SU-DHL-6 (cell line): ENCODE results near the gene GMFB.
A peak's percentile ranks its signal among the peaks of the same experiment; 100 is the strongest.

Experiments
- H2AFZ ChIP-seq: fragments of 200-600 bp; sonication (generic); 2 replicates; pipeline ENCODE4 v1.6.1; 2014; ENCODE audit warnings: low read depth, mild to moderate bottlenecking, moderate library complexity, mixed read lengths, antibody characterized with exemption, low read length; ENCODE audit not compliant: severe bottlenecking
- H3F3A ChIP-seq: fragments of 200-600 bp; shearing (Covaris generic); 2 replicates; pipeline ENCODE4 v1.6.0; 2016; ENCODE audit warnings: antibody characterized with exemption, mild to moderate bottlenecking; ENCODE audit not compliant: insufficient read depth
- H3K27ac ChIP-seq: fragments of 200-600 bp; sonication (generic); 2 replicates; pipeline ENCODE4 v1.5.1; 2016; ENCODE audit warnings: low read depth, mild to moderate bottlenecking, low read length, moderate library complexity, mixed read lengths
- H3K27me3 ChIP-seq: fragments of 200-600 bp; sonication (generic), shearing (Covaris generic); 2 replicates; pipeline ENCODE4 v1.6.0; 2014; ENCODE audit warnings: mild to moderate bottlenecking, low read length
- H3K36me3 ChIP-seq: fragments of 200-600 bp; sonication (generic); 2 replicates; pipeline ENCODE4 v1.6.1; 2014; ENCODE audit warnings: mild to moderate bottlenecking, low read length, mixed read lengths
- H3K4me2 ChIP-seq: fragments of 300-600, 200-600 bp; shearing (Covaris generic), sonication (generic); 2 replicates; pipeline ENCODE4 v1.6.0; 2014; ENCODE audit warnings: low read length, low read depth, mild to moderate bottlenecking; ENCODE audit not compliant: poor library complexity, severe bottlenecking
- H3K4me3 ChIP-seq: fragments of 200-600 bp; sonication (generic); 2 replicates; pipeline ENCODE4 v1.5.1; 2014; ENCODE audit warnings: antibody characterized with exemption, low read length, mild to moderate bottlenecking, mixed read lengths; ENCODE audit not compliant: insufficient read depth, poor library complexity, severe bottlenecking
- H3K79me2 ChIP-seq: fragments of 200-600 bp; sonication (generic); 2 replicates; pipeline ENCODE4 v1.6.1; 2014; ENCODE audit warnings: mild to moderate bottlenecking, low read length, moderate library complexity; ENCODE audit not compliant: insufficient read depth
- H3K9ac ChIP-seq: fragments of 200-600 bp; sonication (generic); 2 replicates; pipeline ENCODE4 v1.7.0; 2014; ENCODE audit warnings: mild to moderate bottlenecking, low read length
- H3K9me2 ChIP-seq: fragments of 200-600 bp; sonication (generic); replicated peaks from 2 replicates; pipeline ENCODE4 v1.6.1; 2014; ENCODE audit warnings: low read length; ENCODE audit not compliant: insufficient read depth
- H3K9me3 ChIP-seq: fragments of 200-600 bp; sonication (generic); 2 replicates; pipeline ENCODE4 v1.6.1; 2014; ENCODE audit warnings: low read length, mixed read lengths; ENCODE audit not compliant: insufficient read depth
- H4K20me1 ChIP-seq: fragments of 200-600 bp; sonication (generic); 2 replicates; pipeline ENCODE4 v1.6.1; 2014; ENCODE audit warnings: low read depth, mild to moderate bottlenecking, antibody characterized with exemption, low read length, moderate library complexity, mixed read lengths
- EZH2phosphoT487 ChIP-seq: fragments of 200-600 bp; sonication (generic), shearing (Covaris generic); conservative IDR thresholded peaks from 2 replicates; pipeline ENCODE4 v1.6.1; 2018; ENCODE audit warnings: mild to moderate bottlenecking, antibody characterized with exemption, low read length, moderate library complexity, mixed read lengths
- TF ChIP-seq, protein P1 (sequence below): fragments of 200-600 bp; sonication (generic); IDR thresholded peaks from one replicate; pipeline ENCODE4 v1.5.1; 2017; ENCODE audit warnings: antibody characterized with exemption, mild to moderate bottlenecking, low read length, moderate library complexity; ENCODE audit not compliant: insufficient read depth, poor library complexity, severe bottlenecking

GMFB gene

DNA sequence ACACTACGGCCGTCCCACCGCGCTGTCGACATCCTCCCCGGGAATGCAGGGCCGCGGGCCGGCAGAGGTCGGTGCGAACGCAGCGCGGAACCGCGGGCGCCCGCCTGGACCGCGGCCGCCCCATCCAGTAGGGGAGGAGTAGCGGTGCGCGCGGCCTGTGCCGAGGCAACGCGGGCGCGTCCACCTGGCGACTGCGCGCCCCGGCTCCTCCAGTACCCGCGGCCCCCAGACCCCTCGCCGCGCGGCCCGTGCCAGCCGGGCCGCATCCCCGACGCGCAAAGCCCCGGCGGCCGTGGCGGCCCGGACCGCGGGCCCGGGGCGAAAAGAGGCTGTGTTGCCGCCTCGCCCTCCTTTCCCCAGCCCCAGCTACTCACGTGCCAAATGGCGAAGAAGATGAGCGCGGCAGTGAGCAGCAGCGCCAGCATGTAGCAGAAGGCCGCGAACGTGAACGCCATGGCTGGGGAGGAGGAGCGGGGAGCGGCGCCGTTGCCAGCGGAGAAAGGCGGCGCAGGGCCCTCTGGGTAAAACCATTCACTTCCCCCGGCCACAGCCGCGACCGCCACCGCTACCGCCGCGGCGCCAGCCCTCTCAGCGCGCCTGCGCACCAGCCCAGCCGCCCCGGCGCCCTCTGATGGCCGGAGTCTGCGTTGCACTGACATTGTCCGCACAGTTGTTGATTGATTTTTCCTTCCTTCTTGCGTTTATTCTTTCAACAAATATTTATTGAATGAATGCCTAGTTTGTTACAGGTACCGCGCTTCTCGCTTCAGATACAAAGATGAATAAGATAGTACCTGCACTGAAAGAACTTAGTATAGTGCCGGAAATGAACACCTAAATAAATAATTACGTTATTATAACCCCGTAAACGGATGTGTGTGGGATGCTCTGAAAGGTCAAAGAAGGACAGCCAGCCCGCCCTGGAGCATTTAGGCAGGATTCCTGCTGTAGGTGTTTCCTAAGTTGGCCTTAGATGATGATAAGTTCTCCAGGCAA, 47.6 kb downstream of the GMFB start, which contains the start of gene CNIH1:
Gene CNIH1, minus strand, starts transcription at position 502 of the 996 bp plus-strand sequence. Its CDS starts 47 bp downstream, at position 455.
- Histone ChIP-seq H3K27ac (peak within 1 kb of the TSS; percentile 79), H3K4me3 (peak within 1 kb of the TSS; percentile 77), H3K4me2 (peak within 1 kb of the TSS; percentile 78), H3K9ac (peak within 1 kb of the TSS; percentile 69), H3K9me3 (no peaks in the 10 kb centered on the region), H4K20me1 (no peaks in the 10 kb centered on the region), H3F3A (no peaks in the 10 kb centered on the region), H2AFZ (peak within 1 kb of the TSS; percentile 98), H3K9me2 (no peaks in the 10 kb centered on the region), H3K27me3 (no peaks in the 10 kb centered on the region), H3K36me3 (no peaks in the 10 kb centered on the region), H3K79me2 (peaks cover 46% of the 10 kb centered on the region)
- TF ChIP-seq, protein P1, sequence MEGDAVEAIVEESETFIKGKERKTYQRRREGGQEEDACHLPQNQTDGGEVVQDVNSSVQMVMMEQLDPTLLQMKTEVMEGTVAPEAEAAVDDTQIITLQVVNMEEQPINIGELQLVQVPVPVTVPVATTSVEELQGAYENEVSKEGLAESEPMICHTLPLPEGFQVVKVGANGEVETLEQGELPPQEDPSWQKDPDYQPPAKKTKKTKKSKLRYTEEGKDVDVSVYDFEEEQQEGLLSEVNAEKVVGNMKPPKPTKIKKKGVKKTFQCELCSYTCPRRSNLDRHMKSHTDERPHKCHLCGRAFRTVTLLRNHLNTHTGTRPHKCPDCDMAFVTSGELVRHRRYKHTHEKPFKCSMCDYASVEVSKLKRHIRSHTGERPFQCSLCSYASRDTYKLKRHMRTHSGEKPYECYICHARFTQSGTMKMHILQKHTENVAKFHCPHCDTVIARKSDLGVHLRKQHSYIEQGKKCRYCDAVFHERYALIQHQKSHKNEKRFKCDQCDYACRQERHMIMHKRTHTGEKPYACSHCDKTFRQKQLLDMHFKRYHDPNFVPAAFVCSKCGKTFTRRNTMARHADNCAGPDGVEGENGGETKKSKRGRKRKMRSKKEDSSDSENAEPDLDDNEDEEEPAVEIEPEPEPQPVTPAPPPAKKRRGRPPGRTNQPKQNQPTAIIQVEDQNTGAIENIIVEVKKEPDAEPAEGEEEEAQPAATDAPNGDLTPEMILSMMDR: peak; percentile 84
- no peak for TF ChIP-seq EZH2phosphoT487

DNA sequence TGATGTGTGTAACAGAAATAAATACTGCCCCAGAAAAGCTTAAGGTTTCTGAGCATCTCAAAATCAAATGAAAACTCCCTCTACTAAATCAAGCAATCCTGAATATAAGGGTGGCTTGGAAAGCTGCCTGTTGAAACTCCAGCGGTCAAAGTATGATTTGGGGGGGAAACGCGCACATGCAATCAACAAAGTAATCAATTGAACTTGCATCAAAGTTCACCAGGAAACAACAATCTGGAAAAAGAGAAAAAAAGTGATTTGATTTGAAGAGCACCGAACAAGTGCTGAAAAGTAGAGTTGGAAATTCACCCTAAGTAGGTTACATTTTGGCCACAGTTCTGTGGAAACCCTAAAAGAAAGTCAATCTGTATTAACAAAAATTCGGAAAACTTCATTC, 48.3 kb downstream of the GMFB start:
- H3K4me3 ChIP-seq: peak overlapping the region; percentile 77
- peak overlapping the region; percentile 29 for H2AFZ ChIP-seq

DNA sequence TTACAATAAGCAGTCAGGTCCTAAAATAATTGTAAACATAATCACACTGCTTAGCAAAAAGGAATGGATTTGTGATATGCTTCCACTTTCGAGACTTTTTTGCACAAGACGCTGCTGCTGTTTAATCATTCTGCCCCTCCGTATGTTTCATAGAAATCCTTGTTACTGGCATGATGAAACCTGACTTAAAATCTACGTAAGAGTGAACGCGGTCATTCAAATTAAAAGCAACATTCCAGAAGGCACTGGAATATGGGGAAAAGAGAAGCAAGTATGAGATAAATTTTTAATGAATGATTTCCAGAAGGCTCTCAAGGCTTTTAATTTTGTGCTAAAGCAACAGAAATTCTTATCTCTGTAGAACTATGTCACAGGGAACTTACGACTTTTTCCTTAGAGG, 48.7 kb downstream of the GMFB start:
- H3F3A ChIP-seq: no peaks in the 10 kb centered on the region
- peaks cover 58% of the 10 kb centered on the region for H3K79me2 ChIP-seq
- peak overlapping the region; percentile 79; the same call in 1 of the 2 replicates for H3K27ac ChIP-seq
- H3K4me2 ChIP-seq: peak overlapping the region; percentile 71
- peak overlapping the region; percentile 69 for H3K9ac ChIP-seq
- H4K20me1 ChIP-seq: no peaks in the 10 kb centered on the region; the same call in 1 of the 2 replicates
- no peaks in the 10 kb centered on the region for H3K27me3 ChIP-seq
- TF ChIP-seq EZH2phosphoT487: no peak
- TF ChIP-seq, protein P1: no peak
- no peaks in the 10 kb centered on the region for H3K9me3 ChIP-seq
- H3K36me3 ChIP-seq: 0 out of 2 replicates have a peak, but pooled peaks cover 3% of the 10 kb centered on the region
- H2AFZ ChIP-seq: no peak overlapping the region
- no peaks in the 10 kb centered on the region for H3K9me2 ChIP-seq
- H3K4me3 ChIP-seq: peak overlapping the region; percentile 77

More for the DNA sequence above, 48.3 kb downstream of the GMFB start:
- Histone ChIP-seq H3F3A (no peaks in the 10 kb centered on the region), H3K36me3 (0 out of 2 replicates have a peak, but pooled peaks cover 3% of the 10 kb centered on the region), H3K9ac (peak overlapping the region; percentile 69), H3K27me3 (no peaks in the 10 kb centered on the region), H3K9me3 (no peaks in the 10 kb centered on the region), H3K4me2 (peak overlapping the region; percentile 71), H4K20me1 (no peaks in the 10 kb centered on the region; the same call in 1 of the 2 replicates), H3K9me2 (no peaks in the 10 kb centered on the region), H3K27ac (peak overlapping the region; percentile 79), H3K79me2 (peaks cover 53% of the 10 kb centered on the region)
- TF ChIP-seq EZH2phosphoT487: no peak
- TF ChIP-seq, protein P1: no peak
